HCT116 (cell line): Measurements from ENCODE around the gene TMEM119.

ENCODE experiments used
- EZH2 ChIP-seq: fragments of 200-600 bp; sonication (generic); IDR thresholded peaks from 2 replicates; pipeline ENCODE4 v1.6.1; 2017; ENCODE audit warnings: antibody characterized with exemption, mixed run types
- POLR2A ChIP-seq: IDR thresholded peaks from 2 replicates; pipeline ENCODE4 v1.7.0; 2011; ENCODE audit warnings: borderline replicate concordance; ENCODE audit not compliant: insufficient read depth, insufficient read length; ENCODE audit errors: extremely low read depth
- POLR2AphosphoS5 ChIP-seq: IDR thresholded peaks from 2 replicates; pipeline ENCODE4 v1.6.1; 2011; ENCODE audit warnings: mild to moderate bottlenecking, low read depth, low read length, moderate library complexity
- ZNF274 ChIP-seq: fragments of 200-500 bp; sonication (Bioruptor generic); IDR thresholded peaks from 2 replicates; pipeline ENCODE4 v1.6.1; 2014; ENCODE audit warnings: mild to moderate bottlenecking, low read depth, low read length, inconsistent platforms
- TF ChIP-seq, protein P1 (sequence below), 3 experiments: fragments of 200-600 bp in 1 of 3; sonication (generic) in 1 of 3; IDR thresholded peaks in 2 of 3; conservative IDR thresholded peaks in 1 of 3; 2 replicates each; pipeline ENCODE4 v1.5.1; 2012 to 2017; ENCODE audit warnings: low read depth in 2 of 3, low read length in 2 of 3, antibody characterized with exemption in 1 of 3, borderline replicate concordance in 1 of 3, control low read depth in 1 of 3, mild to moderate bottlenecking in 1 of 3, mixed read lengths in 1 of 3, mixed run types in 1 of 3, moderate library complexity in 1 of 3; ENCODE audit not compliant: insufficient read depth in 1 of 3

DNA sequence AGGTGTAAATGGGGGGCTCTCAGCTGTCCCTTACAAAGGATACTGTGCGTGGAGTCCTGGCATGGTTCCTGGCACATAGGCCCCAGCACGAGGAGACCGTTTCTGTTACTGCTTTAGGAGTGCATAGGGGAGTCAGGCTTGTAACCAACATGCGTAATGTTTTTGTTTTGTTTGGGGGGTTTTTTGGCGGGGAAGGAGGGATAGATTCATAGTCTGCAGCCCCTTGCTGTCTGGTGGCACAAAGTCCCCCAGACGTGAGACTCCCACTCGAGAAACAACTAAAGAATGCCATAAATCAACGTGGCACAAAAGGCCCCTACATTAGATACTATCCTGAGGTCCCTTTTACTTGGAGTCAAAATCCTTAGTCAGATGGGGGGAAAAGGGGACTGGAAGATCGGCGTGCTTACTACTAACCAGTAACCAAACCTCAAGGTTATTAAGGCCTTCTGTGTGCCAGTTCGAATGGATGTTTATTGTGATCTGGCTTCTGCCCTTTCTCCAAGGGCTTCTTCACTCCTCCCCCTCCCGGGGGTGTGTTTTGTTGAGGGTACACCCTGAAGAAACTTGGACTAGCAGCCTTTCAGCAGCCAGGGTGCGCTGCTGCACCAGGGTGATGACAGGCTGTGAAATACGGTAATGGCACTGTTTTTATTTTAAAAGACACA lies 34.6 kb downstream of the TMEM119 start:
- TF ChIP-seq EZH2 (no peak), POLR2AphosphoS5 (peak; percentile 87), ZNF274 (no peak), POLR2A (no peak)
- TF ChIP-seq, protein P1, sequence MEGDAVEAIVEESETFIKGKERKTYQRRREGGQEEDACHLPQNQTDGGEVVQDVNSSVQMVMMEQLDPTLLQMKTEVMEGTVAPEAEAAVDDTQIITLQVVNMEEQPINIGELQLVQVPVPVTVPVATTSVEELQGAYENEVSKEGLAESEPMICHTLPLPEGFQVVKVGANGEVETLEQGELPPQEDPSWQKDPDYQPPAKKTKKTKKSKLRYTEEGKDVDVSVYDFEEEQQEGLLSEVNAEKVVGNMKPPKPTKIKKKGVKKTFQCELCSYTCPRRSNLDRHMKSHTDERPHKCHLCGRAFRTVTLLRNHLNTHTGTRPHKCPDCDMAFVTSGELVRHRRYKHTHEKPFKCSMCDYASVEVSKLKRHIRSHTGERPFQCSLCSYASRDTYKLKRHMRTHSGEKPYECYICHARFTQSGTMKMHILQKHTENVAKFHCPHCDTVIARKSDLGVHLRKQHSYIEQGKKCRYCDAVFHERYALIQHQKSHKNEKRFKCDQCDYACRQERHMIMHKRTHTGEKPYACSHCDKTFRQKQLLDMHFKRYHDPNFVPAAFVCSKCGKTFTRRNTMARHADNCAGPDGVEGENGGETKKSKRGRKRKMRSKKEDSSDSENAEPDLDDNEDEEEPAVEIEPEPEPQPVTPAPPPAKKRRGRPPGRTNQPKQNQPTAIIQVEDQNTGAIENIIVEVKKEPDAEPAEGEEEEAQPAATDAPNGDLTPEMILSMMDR (IDR thresholded peaks at IDR 0.05 in 2 of 3, conservative IDR thresholded peaks at IDR 0.05 in 1 of 3; ENCODE audit: borderline replicate concordance in 1 of 3, insufficient read depth in 1 of 3, low read depth in 2 of 3, low read length in 2 of 3) = peak in 2 of 3 experiments; percentile 92 to 95; a peak in 4 of 6 replicates
